Adrenal gland (tissue), 5 donors: ENCODE results near the gene PRDM1.

Source experiments
- POLR2A ChIP-seq, 2 donors: fragments of 450-650 bp; IDR thresholded peaks; one replicate each; pipeline ENCODE4 v1.6.1; 2017; ENCODE audit warnings: antibody characterized with exemption in 2 of 2, mild to moderate bottlenecking in 2 of 2, moderate library complexity in 1 of 2
- TF ChIP-seq, protein P1 (sequence below), 6 experiments: fragments of 450-650 bp in 4 of 6; fragments of 200-600 bp in 2 of 6; sonication (generic) in 1 of 6; IDR thresholded peaks; 1 replicate in 5 of 6; 2 replicates in 1 of 6; pipeline versions ENCODE4 v1.5.1 to v1.8.0; 2016 to 2021; ENCODE audit warnings: antibody characterized with exemption in 6 of 6, mild to moderate bottlenecking in 2 of 6, moderate library complexity in 1 of 6
- donor health status: DM: no; HTN: no; CAD: no.

DNA sequence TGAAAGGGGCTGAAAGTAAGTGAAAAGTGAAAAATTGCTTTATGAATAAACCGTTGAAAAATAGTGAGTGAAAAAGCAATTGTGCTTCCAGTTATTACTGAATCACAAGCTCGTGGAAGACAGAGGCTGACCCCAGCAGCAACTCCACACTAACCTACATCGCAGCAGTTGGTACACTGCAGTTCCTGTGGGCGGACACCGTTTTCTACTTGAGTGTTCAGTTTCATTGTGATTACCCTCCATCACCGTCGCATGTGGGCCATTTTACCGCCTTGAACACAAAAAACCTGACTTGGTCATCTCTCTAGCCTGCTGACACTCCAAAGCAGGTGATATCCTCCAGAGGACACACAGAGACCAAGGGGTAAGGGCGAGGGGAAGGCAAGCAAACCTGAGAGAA lies 28.4 kb downstream of the PRDM1 start:
- TF ChIP-seq, protein P1, sequence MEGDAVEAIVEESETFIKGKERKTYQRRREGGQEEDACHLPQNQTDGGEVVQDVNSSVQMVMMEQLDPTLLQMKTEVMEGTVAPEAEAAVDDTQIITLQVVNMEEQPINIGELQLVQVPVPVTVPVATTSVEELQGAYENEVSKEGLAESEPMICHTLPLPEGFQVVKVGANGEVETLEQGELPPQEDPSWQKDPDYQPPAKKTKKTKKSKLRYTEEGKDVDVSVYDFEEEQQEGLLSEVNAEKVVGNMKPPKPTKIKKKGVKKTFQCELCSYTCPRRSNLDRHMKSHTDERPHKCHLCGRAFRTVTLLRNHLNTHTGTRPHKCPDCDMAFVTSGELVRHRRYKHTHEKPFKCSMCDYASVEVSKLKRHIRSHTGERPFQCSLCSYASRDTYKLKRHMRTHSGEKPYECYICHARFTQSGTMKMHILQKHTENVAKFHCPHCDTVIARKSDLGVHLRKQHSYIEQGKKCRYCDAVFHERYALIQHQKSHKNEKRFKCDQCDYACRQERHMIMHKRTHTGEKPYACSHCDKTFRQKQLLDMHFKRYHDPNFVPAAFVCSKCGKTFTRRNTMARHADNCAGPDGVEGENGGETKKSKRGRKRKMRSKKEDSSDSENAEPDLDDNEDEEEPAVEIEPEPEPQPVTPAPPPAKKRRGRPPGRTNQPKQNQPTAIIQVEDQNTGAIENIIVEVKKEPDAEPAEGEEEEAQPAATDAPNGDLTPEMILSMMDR (IDR thresholded peaks at IDR 0.05), result no peak
- TF ChIP-seq POLR2A (IDR thresholded peaks at IDR 0.05), result no peak
